HG03139 (cell line): ENCODE results near the gene MASP1.
"Not testable (repeated sequence)": the region's sequence is repeated elsewhere in the genome, so short reads cannot be mapped to it uniquely, and the experiment has no call there.

Experiments
- ATAC-seq: cut with Tn5 transposase; IDR thresholded peaks from one replicate; pipeline ENCODE4 v1.9.1; 2021; ENCODE audit not compliant: unreplicated experiment

The MASP1 gene

DNA sequence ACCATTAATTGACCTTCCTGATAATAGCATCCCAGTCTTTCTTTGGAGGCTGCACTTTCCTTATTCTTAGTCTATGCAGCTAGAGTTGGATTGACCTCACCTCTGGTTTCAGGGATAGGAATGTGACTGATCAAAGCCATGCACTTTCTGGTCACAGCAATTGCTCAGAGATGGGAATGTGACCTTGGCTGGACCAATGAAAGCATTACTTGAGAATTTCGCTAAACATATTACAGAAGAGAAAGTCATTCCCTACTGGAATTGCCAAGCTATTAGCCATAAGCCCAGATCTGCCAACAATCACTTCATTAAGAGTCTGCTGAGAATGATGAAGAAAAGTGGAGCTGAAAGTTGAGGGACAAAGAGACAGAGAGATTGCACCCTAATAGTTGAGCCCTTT, 61.5 kb downstream of the MASP1 start:
- no peak for ATAC-seq

DNA sequence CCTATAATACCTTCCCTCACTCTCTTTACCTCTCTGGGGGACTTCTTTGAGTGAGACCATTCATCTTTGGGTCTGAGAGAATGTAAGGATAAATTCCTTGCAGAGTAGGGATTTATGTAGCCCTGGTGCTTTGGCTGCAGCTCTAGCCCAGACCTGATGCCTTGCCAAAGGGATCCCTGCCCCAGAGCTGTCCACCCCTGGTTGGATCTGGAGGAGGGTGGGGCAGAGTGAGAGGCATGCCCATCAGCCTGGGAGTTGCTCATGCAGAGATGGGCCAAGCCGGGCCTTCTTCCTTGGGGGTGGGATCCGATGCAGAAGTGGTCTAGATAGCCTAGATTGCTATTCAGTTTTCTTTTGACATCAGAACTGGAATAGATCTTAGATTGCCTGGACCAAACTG, 62.8 kb downstream of the MASP1 start:
- no peak for ATAC-seq

DNA sequence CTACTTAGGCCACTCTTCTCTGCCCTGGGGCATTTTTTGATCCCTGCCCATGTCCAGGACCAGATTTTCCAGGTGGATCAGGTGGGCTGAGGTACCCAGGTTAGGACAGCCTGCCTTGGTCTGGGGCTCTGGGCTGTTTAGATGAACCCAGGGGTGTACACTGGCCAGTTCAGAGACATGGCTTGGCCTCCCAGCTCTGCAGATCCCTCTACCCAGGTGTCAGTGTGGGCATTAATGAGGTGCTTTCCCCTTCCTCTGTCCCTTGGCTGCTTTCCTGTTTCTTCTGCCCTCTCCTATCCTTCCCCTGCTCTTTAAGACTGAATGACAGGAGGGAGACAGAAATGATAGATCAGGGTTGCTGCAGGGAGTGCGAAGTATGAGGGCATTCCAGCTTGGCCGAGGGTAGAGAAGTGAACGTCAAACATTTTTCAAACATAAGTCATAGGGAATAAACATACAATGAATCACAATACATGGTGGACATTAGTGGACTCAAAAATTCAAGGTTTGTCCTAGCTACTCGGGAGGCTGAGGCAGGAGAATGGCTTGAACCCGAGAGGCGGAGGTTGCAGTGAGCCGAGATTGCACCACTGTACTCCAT, 63.8 kb downstream of the MASP1 start:
- ATAC-seq = no peak

DNA sequence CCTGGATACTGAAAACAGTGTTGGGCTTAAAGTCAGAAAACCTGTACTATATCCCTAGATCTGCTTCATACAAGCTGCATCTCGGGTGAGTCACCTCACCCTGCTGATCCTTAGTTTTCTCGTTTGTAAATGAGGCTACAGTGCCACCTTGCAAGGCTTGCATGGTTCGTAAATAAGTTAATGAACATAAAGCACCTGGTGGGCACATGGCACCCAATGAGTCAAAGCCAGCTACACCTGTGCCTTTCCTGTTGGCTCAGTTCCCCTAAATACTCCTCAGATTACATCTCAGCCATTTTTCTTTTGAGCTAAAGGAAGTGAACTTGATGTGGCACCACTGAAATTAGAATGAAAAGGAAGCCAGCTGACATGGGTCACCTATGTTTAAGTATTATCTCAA, 67.7 kb downstream of the MASP1 start:
- ATAC-seq = no peak

DNA sequence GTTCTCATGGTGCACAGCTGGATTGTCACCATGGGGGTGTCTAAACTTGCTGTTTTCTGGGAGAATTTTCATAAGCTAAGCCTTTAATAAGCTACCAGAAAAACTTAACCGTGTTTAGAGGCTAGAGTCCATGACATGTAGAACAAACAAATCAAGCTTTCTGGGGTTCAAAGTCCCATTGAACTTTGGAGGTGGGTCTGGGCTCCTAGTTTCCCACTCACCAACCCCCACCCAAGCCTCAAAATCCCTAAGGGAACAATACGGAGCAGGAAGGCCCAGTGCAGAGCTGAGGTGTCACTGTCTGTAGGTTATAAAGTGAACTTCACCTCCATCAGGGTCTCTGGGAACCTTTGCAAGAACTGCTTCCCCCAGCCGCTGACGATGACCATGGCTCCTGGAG, 68.7 kb downstream of the MASP1 start:
- no peak for ATAC-seq

DNA sequence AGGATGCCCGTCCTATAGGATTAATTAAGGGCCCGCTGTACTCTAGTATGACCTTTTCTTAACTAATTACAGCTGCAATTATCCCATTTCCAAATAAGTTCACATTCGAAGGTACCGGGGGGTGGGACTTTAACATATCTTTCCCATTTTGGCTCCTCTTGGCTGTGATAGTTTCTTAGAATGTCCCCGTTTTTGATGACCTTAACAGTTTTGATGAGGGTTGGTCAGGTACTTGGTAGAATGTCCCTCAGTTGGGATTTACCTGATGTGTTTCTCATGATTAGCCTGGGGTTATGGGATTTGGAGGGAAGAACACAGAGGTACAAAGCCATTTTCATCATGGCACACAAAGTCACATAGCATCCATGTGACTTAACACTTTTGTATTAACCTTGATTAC, 76.1 kb downstream of the MASP1 start:
- ATAC-seq = no peak

DNA sequence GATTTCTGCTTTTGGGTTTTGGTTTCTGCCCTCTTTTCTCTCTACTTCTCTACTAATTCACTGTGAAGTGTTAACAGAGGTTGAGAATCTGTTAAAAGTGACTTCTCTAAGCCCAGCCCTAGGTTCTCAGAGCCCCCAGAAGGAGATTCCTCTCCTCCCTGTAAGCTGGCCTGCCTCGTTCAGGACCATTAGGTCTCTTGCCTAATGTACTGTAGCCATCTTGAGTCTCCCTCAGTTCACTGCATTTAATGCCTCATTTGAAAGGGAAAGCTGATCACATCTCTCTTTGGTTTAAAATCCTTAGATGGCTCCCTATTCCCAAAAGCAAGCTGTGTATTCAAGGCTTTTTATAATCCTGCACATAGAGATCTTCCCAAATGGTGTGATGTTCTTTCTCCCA, 77.9 kb downstream of the MASP1 start:
- ATAC-seq = no peak

DNA sequence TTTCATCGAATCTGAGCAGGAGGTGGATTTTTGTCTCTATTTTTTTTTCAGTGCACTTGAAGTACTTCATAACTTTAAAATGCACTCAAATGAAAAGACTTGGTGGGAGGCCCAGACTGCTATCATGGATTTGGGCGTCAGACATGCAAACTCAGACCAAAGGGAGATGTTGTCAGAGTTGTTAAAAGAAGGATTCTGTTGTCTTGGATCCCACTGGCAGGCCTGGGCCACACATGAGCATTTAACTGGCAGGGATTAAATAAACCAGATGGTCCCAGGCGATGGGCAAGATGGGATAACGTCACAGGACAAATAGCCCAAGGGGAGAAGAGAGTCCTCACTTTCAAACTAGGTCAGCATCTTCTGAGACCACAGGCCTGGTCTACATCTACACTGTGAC, 78.8 kb downstream of the MASP1 start:
- ATAC-seq = no peak

DNA sequence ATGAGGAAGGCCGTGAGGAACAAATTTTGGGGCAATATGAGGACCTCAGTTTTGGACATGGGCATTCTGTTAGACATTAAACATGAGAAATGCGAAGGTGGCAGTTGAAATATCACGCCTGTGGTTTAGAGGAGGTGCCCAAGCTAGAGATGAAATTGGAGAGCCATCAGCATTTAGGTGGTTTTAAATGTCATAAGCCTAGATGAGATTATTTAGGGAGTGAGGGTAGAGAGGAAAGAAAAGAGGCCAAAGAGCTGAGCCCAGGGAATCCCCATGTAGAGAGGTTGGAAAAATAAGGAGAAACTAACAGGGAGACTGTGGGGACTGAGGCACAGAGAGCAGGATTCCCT, 79.4 kb downstream of the MASP1 start:
- no peak for ATAC-seq

DNA sequence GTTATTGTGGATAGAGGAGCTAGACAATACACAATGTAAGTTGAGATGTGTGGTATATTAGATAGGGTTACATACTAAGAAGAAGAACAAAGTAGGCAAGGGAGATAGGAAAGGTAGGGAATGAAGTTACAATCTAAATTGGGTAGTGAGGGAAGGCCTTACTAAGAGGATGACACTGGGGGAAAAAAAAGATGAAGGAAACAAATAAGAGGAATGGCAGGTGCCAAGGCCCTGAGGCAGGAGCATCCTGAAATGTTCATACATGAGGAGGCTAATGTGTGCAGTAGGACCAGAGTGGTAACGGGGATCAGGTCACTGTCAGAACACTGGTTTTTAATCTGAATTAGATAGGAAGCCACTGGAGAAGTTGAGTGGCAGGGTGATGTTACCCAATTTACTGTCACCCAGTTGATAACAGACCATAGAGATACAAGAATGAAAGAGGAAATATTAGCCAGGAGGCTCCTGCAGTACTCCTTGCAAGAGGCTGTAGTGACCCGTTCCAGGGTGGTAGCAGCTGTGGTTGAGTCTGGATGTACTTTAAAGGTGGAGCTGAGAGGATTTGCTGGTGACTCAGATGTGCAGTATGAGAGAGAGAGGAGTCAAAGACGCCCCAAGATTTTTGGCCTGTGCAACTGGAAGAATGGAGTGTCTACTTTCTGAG, 79.9 kb downstream of the MASP1 start:
- ATAC-seq = no peak

DNA sequence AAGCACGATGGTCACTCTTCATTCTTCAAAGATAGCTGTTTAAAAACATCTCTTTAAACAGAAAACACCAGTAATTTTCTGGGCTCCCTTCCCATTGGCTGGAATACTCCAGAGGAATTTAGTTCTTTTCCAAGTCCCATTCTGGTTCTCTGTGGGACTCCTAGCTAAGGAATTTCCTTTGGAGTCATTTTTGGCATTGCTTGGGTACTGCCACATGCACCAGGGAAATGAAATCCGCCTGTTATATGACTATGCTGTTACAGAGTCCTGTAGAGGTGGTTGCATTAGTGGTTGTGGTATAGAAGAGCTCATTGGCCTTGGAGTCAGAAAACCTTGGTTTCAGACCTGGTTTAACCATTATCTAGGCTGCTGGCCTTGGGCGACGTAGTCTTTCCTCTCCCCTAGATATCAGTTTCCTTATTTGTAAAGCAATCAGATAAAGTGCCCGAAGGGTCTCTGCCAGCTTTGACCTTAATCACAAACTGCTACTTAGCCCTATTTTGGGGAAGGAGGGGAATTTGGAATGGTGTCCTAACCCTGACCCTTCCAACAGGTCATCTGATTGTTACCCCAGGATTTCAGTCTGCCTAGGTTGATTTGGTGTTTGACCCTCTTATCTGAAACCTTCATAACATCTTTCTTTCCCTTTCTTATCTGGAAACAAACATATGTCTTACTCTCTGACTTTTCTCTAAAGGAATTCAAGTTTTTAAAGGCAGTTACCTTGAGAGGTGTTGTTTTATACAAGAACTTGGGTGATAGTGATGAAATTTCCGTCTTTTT, 80.8 kb downstream of the MASP1 start:
- no peak for ATAC-seq

DNA sequence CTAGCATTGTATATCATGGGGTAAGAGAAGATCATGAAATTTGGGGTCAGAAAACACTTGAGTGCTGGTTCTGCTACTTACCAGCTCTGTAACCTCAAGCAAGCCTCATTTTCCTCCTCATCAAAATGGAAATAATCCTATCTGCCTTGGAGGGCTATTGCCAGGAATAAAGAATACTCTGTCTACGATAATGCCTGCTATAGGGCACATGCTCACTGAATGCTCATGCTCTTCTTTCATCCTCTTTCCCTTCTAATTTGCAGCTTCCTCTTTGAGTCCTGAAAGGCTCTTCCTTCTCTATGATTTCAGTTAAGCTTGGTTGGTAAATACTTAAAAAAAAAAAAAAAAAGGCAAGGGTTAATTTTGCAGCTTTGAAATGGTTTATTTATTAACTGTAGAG, 81.4 kb downstream of the MASP1 start:
- ATAC-seq = no peak

DNA sequence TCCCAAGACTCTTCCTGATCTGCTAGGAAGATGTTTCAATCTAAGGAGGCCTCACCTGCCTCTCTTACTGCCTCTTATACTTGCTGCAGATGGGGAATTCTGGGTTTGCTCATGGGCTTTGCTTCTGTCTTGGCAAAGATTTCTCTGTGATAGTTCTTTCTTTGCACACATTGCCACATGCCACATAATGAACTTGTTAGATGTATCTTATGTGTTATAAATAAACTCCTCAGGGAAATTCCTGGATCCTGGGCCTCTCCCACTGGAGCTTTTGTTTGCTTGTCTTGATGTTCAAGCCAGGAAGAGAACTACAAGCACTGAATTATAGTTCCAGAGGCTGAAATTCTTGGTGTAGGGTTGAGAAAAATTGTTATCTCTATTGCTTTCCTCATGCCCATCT, 82.0 kb downstream of the MASP1 start:
- ATAC-seq = no peak

DNA sequence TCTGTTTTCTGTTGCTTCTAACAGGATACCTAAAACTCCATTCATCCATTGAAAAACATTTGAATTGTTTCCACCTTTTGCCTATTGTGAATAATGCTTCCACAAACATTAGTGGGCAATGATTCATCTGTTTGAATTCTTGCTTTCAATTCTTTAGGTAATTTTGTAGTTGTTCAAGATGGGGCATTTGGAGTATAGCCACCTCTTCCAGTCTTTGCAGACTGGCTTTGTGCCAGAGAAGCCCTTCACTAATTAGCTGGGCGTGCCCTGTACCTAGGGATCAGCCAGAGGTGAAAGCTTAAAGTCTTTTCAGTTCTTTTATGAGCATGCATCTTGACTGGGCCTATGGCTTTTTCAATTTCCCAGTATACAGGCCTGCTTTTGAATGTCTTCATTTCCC, 83.4 kb downstream of the MASP1 start:
- ATAC-seq = no peak

DNA sequence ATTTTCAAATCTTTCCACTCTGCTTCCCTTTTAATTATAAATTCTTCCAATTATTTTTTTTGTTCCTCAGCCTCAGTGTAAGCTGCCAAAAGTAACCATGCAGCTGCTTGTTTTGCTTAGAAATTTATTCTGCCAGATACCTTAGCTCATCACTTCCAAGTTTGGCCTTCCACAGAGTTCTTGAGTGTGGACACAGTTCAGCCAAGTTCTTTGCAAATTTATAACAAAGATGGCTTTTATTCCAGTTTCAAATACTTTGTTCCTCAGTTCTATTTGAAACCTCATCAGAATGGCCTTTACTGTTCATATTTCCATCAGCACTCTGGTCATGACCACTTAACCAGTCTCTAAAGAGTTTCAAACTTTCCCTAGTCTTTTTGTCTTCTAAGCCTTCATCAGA, 83.9 kb downstream of the MASP1 start:
- no peak for ATAC-seq

DNA sequence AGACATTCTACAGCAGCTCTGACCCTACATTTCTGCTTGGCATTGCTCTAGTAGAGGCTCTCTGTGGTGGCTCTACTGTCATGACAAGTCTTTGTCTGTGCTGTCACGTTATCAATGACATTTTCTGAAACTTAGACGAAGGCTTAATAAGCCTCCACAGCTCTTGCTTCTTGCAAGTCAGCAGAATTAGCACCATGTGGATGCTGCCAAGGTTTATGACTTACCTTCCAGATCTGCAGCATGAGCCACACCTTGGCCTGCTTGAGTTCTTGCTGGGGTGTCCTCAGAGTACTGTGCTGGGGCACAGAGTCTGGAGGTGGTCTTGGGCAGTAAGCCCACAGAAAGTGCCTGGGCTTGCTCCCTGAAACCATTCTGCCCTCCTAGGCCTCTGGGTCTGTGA, 84.5 kb downstream of the MASP1 start:
- no peak for ATAC-seq

DNA sequence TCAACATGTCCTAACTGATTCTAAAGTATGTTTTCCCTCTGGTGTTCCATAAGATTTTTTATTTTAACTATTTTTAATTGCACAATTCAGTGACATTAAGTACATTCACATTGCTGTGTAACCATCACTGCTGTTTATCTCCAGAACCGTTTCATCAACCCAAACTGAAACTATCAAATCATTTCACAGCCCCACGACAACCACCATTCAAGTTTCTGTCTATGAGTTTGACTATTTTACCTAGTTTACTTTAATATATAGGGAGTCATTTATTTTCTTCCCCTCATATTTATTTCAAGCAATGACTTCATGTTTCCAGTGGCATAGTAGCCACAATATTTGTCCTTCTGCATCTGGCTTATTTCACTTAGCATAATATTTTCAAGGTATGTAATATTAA, 85.9 kb downstream of the MASP1 start:
- no peak for ATAC-seq

DNA sequence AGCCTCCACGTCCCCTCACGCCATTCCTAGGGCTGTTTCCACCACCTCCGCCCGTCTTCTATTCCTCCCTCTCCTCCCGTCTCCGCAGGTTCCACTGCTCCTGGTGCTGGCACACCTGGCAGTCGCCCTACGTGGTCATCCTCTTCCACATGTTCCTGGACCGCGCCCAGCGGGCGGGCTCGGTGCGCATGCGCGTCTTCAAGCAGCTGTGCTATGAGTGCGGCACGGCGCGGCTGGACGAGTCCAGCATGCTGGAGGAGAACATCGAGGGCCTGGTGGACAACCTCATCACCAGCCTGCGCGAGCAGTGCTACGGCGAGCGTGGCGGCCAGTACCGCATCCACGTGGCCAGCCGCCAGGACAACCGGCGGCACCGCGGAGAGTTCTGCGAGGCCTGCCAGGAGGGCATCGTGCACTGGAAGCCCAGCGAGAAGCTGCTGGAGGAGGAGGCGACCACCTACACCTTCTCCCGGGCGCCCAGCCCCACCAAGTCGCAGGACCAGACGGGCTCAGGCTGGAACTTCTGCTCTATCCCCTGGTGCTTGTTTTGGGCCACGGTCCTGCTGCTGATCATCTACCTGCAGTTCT, 92.0 kb downstream of the MASP1 start:
- not testable (repeated sequence) for ATAC-seq

DNA sequence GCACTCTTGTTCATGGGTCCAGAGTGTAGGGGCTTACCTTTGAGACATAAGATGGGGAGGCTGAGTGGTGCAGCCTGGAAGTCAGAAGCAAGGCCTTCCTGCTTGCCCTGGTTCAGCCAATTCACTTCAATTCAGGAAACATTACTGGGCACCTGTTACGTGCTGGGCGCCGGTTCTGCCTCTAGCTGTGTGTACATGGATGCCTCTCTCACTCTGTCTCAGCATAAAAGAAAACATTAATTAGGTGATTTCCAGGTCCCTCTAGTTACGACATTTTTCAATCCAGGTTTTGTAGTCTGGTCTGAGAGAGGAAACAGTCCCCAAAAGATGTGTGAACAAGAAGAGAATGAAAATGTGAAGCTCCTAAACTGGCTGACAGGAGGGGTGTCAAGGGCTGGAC, 93.0 kb downstream of the MASP1 start:
- ATAC-seq = no peak

DNA sequence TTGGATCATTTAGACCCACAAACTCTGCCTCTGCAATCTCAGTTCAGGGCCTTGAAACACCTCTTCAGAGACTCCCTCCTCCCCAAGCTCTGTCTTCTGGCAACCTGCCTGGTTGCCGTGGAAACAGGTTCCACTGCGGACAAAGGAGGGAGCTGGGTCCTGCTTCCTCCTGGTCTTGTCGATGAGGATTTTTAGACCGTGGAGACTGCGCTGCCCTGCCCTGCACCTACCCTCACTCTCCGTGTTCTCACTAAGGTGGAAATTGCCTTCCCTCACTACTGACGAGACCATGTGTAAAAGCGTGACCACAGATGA, 94.2 kb downstream of the MASP1 start, which contains the start of gene RTP1:
Gene RTP1 (plus strand): TSS at position 152 of the 315 bp plus-strand sequence. CDS start 30 bp downstream, at position 182.
- no peak for ATAC-seq

DNA sequence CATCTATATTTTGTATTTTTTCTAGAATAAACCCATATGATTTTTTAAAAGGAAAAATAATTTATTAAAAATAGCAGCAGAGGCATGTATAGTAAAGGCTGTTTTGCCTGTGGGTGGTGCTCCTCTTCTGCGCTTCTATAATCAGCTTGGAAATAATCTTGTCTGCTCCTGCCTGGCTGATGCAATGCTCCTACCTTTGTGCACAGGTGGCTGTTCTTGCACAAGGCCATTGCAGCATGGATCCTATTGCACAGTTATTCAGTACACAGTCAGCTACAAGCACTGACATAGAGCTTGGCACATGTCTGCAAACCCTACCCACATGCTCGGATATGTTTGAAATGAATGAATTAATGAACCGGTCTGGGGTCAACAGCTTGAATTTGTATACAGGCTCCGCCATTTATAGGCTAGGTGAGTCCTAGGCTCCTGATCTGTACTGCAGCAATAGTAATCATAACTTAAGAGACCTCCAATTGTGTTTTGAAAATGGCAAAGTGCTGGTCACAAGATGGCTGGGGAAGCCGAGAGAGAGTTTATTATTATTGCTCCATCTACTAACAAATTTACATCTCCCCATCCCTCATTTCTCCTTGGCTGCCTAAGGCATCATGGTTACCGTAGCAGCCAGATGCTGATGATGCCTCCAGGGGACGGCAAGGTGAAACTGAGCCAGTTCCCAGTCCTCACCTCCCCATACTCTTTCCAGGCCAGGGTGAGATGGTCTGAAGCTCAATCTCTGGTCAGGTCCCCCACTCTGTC, 94.8 kb downstream of the MASP1 start:
- no peak for ATAC-seq
